BJ (cell line): ENCODE results near the gene GNB1. TPM values are rescaled to one million over a fixed set of nuclear protein-coding genes. Genes with fewer than 3 reads are reported as not detected.
"Not testable (repeated sequence)": the region's sequence is repeated elsewhere in the genome, so short reads cannot be mapped to it uniquely, and the experiment has no call there.

Experiments
- CTCF ChIA-PET: fragments of 350-600 bp; formaldehyde crosslinking; extraction: SDS; loops from one replicate; lab custom pipeline; 2021; ENCODE audit warnings: antibody characterized with exemption, inconsistent platforms; lab: Yijun Ruan, JAX
- POLR2A ChIA-PET: fragments of 300-600 bp; sonication (Branson Sonifier 250); formaldehyde crosslinking; extraction: SDS; loops from one replicate; lab custom pipeline; 2021; ENCODE audit warnings: antibody characterized with exemption; lab: Charles Lee
- DNase-seq: peaks from one replicate; pipeline ENCODE4 v3.0.0-alpha.2; 2011; ENCODE audit warnings: low read depth
- H3K27me3 ChIP-seq: 2 replicates; pipeline ENCODE4 v1.6.0; 2011; ENCODE audit warnings: low read length; ENCODE audit not compliant: control insufficient read depth, insufficient read depth
- H3K36me3 ChIP-seq: 2 replicates; pipeline ENCODE4 v1.5.1; 2011; ENCODE audit warnings: low read length; ENCODE audit not compliant: control insufficient read depth, insufficient read depth
- H3K4me3 ChIP-seq: 2 replicates; pipeline ENCODE4 v1.5.1; 2011; ENCODE audit warnings: low read depth, mild to moderate bottlenecking, control low read depth, low read length
- polyA plus RNA-seq: library from polyadenylated mRNA; depleted of rRNA; stranded (reverse); fragments of >200 nt; gene quantifications from 2 replicates; pipeline ENCODE4 v1.2.3, GENCODE V29; 2011
- TF ChIP-seq, protein P1 (sequence below): IDR thresholded peaks from 2 replicates; pipeline ENCODE4 v1.5.1; 2011; ENCODE audit warnings: low read depth, mild to moderate bottlenecking, control low read depth, inconsistent platforms, low read length, moderate library complexity; ENCODE audit not compliant: insufficient read depth

The GNB1 gene
- polyA plus RNA-seq, 1 experiment: 566 TPM

DNA sequence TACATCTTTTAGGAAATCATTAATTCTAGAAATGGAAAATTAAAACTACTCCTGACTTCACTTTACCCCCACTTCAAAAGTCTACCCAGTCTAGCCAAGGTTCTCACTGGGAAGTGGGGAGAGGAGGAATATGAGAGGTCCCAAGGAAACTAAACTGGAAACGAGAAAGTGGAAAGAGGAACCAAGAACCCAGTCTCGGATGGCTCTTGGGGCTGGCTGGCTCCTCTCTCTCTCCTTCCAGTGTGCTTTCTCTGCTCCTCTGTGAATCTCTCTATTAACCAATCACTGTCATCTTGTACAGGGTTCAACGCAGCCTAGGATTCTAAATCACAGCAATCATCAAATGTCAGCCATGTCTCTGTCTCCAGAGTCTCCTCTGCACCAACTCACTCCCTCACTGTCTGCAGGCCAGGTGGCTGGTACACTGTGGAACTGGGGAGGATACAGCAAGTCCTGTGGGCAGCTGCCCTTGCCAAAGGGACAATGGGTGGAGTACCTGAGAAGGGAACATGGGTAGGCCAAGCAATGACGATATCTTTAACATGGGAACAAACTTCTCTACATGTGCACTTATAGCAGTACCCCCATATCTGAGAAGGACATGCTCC is 33.7 kb downstream of the GNB1 start:
- Histone ChIP-seq H3K4me3 (no peak overlapping the region), H3K27me3 (no peaks in the 10 kb centered on the region), H3K36me3 (peaks cover 1% of the 10 kb centered on the region; the same call in 1 of the 2 replicates)
- DNase-seq: no peak
- POLR2A ChIA-PET: no interaction called here
- CTCF ChIA-PET: no interaction called here
- TF ChIP-seq, protein P1, sequence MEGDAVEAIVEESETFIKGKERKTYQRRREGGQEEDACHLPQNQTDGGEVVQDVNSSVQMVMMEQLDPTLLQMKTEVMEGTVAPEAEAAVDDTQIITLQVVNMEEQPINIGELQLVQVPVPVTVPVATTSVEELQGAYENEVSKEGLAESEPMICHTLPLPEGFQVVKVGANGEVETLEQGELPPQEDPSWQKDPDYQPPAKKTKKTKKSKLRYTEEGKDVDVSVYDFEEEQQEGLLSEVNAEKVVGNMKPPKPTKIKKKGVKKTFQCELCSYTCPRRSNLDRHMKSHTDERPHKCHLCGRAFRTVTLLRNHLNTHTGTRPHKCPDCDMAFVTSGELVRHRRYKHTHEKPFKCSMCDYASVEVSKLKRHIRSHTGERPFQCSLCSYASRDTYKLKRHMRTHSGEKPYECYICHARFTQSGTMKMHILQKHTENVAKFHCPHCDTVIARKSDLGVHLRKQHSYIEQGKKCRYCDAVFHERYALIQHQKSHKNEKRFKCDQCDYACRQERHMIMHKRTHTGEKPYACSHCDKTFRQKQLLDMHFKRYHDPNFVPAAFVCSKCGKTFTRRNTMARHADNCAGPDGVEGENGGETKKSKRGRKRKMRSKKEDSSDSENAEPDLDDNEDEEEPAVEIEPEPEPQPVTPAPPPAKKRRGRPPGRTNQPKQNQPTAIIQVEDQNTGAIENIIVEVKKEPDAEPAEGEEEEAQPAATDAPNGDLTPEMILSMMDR: no peak

DNA sequence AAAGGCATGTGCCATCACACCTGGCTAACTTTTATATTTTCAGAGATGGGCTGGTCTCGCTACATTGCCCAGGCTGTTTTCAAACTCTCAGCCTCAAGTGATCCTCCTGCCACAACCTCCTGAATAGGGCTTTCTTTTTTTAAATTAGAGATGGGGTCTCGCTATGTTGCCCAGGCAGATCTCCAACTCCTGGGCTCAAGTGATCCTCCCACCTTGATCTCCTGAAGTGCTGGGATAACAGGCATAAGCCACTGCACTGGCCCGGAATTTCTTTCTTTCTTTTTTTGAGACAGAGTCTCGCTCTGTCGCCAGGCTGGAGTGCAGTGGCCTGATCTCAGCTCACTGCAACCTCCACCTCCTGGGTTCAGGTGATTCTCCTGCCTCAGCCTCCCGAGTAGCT is 34.7 kb downstream of the GNB1 start:
- POLR2A ChIA-PET, H3K4me3 ChIP-seq, H3K36me3 ChIP-seq, H3K27me3 ChIP-seq, CTCF ChIA-PET, DNase-seq: not testable (repeated sequence)

DNA sequence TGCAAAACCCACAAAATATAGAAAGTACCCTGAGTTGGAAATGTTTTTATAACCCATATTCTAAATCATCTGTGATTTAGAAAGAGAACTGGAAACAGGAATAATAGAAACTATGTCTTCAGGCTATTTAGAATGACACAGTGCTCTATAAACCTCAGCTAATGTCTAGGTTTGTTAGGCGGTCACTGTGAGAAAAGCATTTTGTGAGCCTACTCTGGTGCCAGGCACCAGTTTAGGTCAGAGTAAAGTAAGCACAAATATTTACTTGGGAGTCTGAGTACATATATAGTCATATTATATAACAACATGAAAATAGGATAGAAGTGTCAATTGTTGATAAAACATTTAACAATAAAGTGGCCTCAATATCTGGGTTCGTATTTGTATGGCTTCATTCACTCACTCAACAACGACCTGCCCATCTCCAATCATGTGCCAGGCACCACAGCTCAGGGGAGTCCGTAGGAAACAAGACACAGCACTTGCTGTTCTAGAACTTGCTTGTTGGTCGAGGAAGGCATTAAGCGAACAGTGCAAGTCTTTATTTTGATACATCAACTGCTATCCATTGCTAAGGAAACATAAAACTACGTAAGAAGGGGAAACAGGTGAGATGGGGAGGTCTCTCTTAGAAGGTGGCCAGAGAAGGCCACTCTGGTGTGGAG is 37.2 kb downstream of the GNB1 start:
- TF ChIP-seq, protein P1: no peak
- no peak for DNase-seq
- H3K36me3 ChIP-seq: peaks cover 1% of the 10 kb centered on the region; the same call in 1 of the 2 replicates
- H3K4me3 ChIP-seq: no peak overlapping the region
- H3K27me3 ChIP-seq: no peaks in the 10 kb centered on the region
- ChIA-PET CTCF (interaction anchor here (1.5 kb wide), 1 partner anchor 13 kb away, joined by 3 read pairs; no protein-coding TSS in a partner anchor), POLR2A (no interaction called here)

DNA sequence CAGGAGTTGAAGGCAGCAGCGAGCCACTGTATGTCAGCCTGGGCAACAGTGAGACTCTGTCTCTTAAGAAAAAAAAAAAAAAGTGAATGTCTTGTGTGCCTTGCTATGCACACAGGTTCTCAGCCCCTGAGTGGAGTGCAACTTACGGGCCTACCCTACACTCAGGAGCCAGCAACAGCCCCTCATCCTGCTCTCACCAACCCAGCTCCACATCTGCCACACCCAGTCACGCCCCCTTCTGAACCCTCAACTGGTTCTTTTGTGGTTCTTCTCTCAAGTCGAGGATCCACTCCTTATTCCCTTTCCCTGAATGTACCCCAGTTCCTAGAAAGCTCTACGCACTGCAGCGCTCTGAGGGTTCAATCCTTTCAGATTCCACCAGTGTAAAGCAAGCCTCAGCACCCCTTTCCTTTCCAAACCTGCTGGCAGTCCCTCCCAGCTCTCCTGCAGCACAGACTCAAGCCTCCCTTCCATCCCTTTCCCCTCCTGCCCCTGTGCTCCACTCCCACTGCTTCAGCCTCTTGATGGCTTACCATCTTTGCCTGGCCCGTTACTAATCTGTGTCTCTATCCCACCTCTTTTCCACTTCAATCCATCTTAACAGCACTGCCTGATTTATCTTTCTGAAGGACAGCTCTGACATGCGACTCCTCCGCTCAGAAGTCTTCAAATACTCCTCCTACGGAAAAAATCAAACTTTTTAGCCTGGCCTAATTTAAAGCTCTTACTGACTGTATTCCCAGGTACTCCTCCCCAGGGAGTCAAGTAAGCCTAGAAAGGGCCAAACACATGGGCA is 38.1 kb downstream of the GNB1 start:
- no peak for DNase-seq

DNA sequence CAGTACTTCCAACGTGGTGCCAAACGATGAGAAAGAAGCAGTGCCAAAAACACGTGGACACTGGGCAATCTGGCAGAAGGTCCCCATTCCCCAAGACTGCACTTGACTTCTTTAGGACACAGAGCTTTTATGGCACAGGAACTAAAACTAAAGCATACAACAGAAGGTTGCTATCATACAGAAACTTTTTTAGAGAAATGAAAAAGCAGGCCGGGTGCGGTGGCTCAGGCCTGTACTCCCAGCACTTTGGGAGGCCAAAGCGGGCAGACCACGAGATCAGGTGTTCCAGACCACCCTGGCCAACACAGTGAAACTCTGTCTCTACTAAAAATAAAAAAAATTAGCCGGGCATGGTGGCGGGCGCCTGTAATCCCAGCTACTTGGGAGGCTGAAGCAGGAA is 43.0 kb downstream of the GNB1 start:
- Histone ChIP-seq H3K36me3 (no peaks in the 10 kb centered on the region), H3K4me3 (no peak overlapping the region), H3K27me3 (no peaks in the 10 kb centered on the region)
- no peak for DNase-seq
- TF ChIP-seq, protein P1: no peak
- POLR2A ChIA-PET: no interaction called here
- CTCF ChIA-PET: interaction anchor here (0.6 to 1.8 kb wide), 2 partner anchors 9 to 58 kb away, joined by 3 to 5 read pairs; no protein-coding TSS in a partner anchor

More for the DNA sequence above, 38.1 kb downstream of the GNB1 start:
- POLR2A ChIA-PET: no interaction called here
- CTCF ChIA-PET: interaction anchor here (1.5 kb wide), 1 partner anchor 12 kb away, joined by 3 read pairs; no protein-coding TSS in a partner anchor
- H3K36me3 ChIP-seq: peaks cover 1% of the 10 kb centered on the region; the same call in 1 of the 2 replicates
- no peaks in the 10 kb centered on the region for H3K27me3 ChIP-seq
- no peak overlapping the region for H3K4me3 ChIP-seq
- TF ChIP-seq, protein P1: no peak
